Neural cell (in vitro differentiated cells): ENCODE results near the gene TDRD3. TPM values are rescaled to one million over a fixed set of nuclear protein-coding genes. Genes with fewer than 3 reads are reported as not detected.

Source experiments
- H2AFZ ChIP-seq: fragments of 200-600, 300-800 bp; sonication (generic), shearing (Covaris generic); 2 replicates; pipeline ENCODE4 v1.6.0; 2014; ENCODE audit warnings: low read depth, mild to moderate bottlenecking, antibody characterized with exemption, low read length, moderate library complexity
- H3F3A ChIP-seq: fragments of 200-600 bp; shearing (Covaris generic); 2 replicates; pipeline ENCODE4 v1.6.1; 2016; ENCODE audit warnings: mild to moderate bottlenecking, moderate library complexity, mixed read lengths, antibody characterized with exemption, low read length; ENCODE audit not compliant: insufficient read depth, poor library complexity, severe bottlenecking
- H3K27ac ChIP-seq: fragments of 200-600, 300-800 bp; sonication (generic), shearing (Covaris generic); 2 replicates; pipeline ENCODE4 v1.5.1; 2014; ENCODE audit warnings: mild to moderate bottlenecking, low read length, moderate library complexity
- H3K27me3 ChIP-seq: fragments of 300-800, 200-600 bp; sonication (generic), shearing (Covaris generic); 2 replicates; pipeline ENCODE4 v1.6.0; 2014; ENCODE audit warnings: mild to moderate bottlenecking, low read depth, low read length, moderate library complexity; ENCODE audit not compliant: insufficient read depth
- H3K36me3 ChIP-seq: fragments of 300-800, 200-600 bp; sonication (generic), shearing (Covaris generic); 2 replicates; pipeline ENCODE4 v1.5.1; 2014; ENCODE audit warnings: mild to moderate bottlenecking, antibody characterized with exemption, low read length, moderate library complexity; ENCODE audit not compliant: insufficient read depth
- H3K4me2 ChIP-seq: fragments of 300-800, 200-600 bp; sonication (generic), shearing (Covaris generic); 2 replicates; pipeline ENCODE4 v1.6.0; 2014; ENCODE audit warnings: mild to moderate bottlenecking, low read length
- H3K4me3 ChIP-seq: fragments of 300-800, 200-600 bp; sonication (generic), shearing (Covaris generic); 2 replicates; pipeline ENCODE4 v1.5.1; 2014; ENCODE audit warnings: mild to moderate bottlenecking, low read length, moderate library complexity
- H3K79me2 ChIP-seq: fragments of 200-600 bp; shearing (Covaris generic); replicated peaks from 2 replicates; pipeline ENCODE4 v1.6.0; 2014; ENCODE audit warnings: mild to moderate bottlenecking, low read length, moderate library complexity; ENCODE audit not compliant: insufficient read depth
- H3K9ac ChIP-seq: fragments of 300-800, 200-600 bp; sonication (generic), shearing (Covaris generic); 2 replicates; pipeline ENCODE4 v1.6.1; 2016; ENCODE audit warnings: mild to moderate bottlenecking, low read length, mixed read lengths
- H3K9me2 ChIP-seq: fragments of 200-600 bp; shearing (Covaris generic); 2 replicates; pipeline ENCODE4 v1.6.1; 2016; ENCODE audit warnings: mild to moderate bottlenecking, low read length, mixed read lengths; ENCODE audit not compliant: insufficient read depth
- H3K9me3 ChIP-seq: fragments of 200-600, 300-800 bp; sonication (generic), shearing (Covaris generic); 2 replicates; pipeline ENCODE4 v1.6.1; 2016; ENCODE audit warnings: mild to moderate bottlenecking, mixed run types, low read length, moderate library complexity, mixed read lengths
- H4K20me1 ChIP-seq: fragments of 200-600 bp; shearing (Covaris generic); 2 replicates; pipeline ENCODE4 v1.6.1; 2016; ENCODE audit warnings: mild to moderate bottlenecking, mixed run types; ENCODE audit not compliant: insufficient read depth
- CTCF ChIP-seq: fragments of 450-650 bp; IDR thresholded peaks from 2 replicates; pipeline ENCODE4 v1.5.1; 2014; ENCODE audit warnings: antibody characterized with exemption, mild to moderate bottlenecking, moderate library complexity; ENCODE audit not compliant: poor library complexity, severe bottlenecking
- EP300 ChIP-seq: fragments of 450-650 bp; conservative IDR thresholded peaks from 2 replicates; pipeline ENCODE4 v1.6.1; 2014; ENCODE audit warnings: antibody characterized with exemption, mild to moderate bottlenecking, moderate library complexity; ENCODE audit not compliant: poor library complexity, severe bottlenecking
- EZH2 ChIP-seq: fragments of 200-600, 300-800 bp; shearing (Covaris generic), sonication (generic); IDR thresholded peaks from 2 replicates; pipeline ENCODE4 v1.6.1; 2014; ENCODE audit warnings: antibody characterized with exemption, low read length, borderline replicate concordance, mild to moderate bottlenecking; ENCODE audit not compliant: insufficient read depth, poor library complexity, severe bottlenecking
- MXI1 ChIP-seq: fragments of 450-650 bp; conservative IDR thresholded peaks from 2 replicates; pipeline ENCODE4 v1.6.1; 2014; ENCODE audit warnings: antibody characterized with exemption, mild to moderate bottlenecking; ENCODE audit not compliant: poor library complexity, severe bottlenecking
- POLR2AphosphoS5 ChIP-seq: IDR thresholded peaks from 2 replicates; pipeline ENCODE4 v1.6.1; 2012
- RAD21 ChIP-seq: fragments of 450-650 bp; conservative IDR thresholded peaks from 2 replicates; pipeline ENCODE4 v1.6.1; 2014; ENCODE audit warnings: antibody characterized with exemption, mild to moderate bottlenecking, moderate library complexity
- REST ChIP-seq: IDR thresholded peaks from 2 replicates; pipeline ENCODE4 v1.6.1; 2012; ENCODE audit warnings: borderline replicate concordance
- SMC3 ChIP-seq: fragments of 450-650 bp; conservative IDR thresholded peaks from 2 replicates; pipeline ENCODE4 v1.6.1; 2014; ENCODE audit warnings: antibody characterized with exemption, mild to moderate bottlenecking, moderate library complexity; ENCODE audit not compliant: poor library complexity
- TAF1 ChIP-seq: IDR thresholded peaks from 2 replicates; pipeline ENCODE4 v1.6.1; 2012; ENCODE audit warnings: low read depth
- polyA plus RNA-seq: library from polyadenylated mRNA; depleted of rRNA; stranded (reverse); fragments of >200 nt; gene quantifications from 2 replicates; pipeline ENCODE4 v1.2.3, GENCODE V29; 2014

Gene TDRD3
- polyA plus RNA-seq, 1 donor from 2014 or later, result 10.0 TPM

- no peak overlapping the region for H2AFZ ChIP-seq
- no peaks in the 10 kb centered on the region for H3F3A ChIP-seq
- no peaks in the 10 kb centered on the region for H3K79me2 ChIP-seq
- H3K36me3 ChIP-seq, result no peaks in the 10 kb centered on the region
- no peaks in the 10 kb centered on the region for H3K9me3 ChIP-seq
- H3K4me3 ChIP-seq, result no peak overlapping the region
- H3K4me2 ChIP-seq, result no peak overlapping the region
- H3K9ac ChIP-seq, result no peak overlapping the region
- H3K9me2 ChIP-seq, result no peaks in the 10 kb centered on the region
- H4K20me1 ChIP-seq, result no peaks in the 10 kb centered on the region
- TF ChIP-seq CTCF (no peak), SMC3 (no peak), TAF1 (no peak), REST (no peak), POLR2AphosphoS5 (no peak), EP300 (no peak), RAD21 (no peak), MXI1 (no peak)
- H3K27ac ChIP-seq, result no peak overlapping the region
- H3K27me3 ChIP-seq, result no peaks in the 10 kb centered on the region
Observed at GRCh38 chr13:60538566-60538965, 141.5 kb downstream of the TDRD3 start.

DNA sequence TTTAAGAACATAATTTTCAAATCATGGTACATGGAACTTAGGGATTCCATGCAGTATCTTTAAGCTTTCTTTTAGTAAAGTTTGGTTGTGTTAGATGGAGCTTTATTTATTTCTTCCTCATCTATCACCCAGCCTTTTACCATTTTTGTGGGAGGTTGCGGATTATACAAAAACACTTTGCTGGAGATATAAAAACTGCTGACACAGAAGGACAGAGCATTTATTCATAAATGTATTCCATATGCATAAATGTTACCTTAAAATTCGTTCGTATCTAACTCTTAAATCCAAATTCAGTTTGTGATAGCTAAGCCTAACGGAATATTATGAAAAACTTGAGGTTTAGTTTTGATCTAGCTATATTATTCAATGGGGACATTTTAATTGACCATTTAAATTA lies 143.3 kb downstream of the TDRD3 start:
- Histone ChIP-seq H3K9me2 (no peaks in the 10 kb centered on the region), H2AFZ (no peak overlapping the region), H3K9ac (no peak overlapping the region), H3K36me3 (no peaks in the 10 kb centered on the region), H3K9me3 (no peaks in the 10 kb centered on the region), H3K27ac (no peak overlapping the region), H4K20me1 (no peaks in the 10 kb centered on the region), H3F3A (no peaks in the 10 kb centered on the region), H3K4me2 (no peak overlapping the region), H3K79me2 (no peaks in the 10 kb centered on the region), H3K4me3 (no peak overlapping the region), H3K27me3 (no peaks in the 10 kb centered on the region)
- TF ChIP-seq EZH2, result no peak
- no peak for TF ChIP-seq SMC3
- no peak for TF ChIP-seq REST
- no peak for TF ChIP-seq RAD21
- no peak for TF ChIP-seq TAF1
- TF ChIP-seq POLR2AphosphoS5, result no peak
- no peak for TF ChIP-seq CTCF
- no peak for TF ChIP-seq MXI1
- no peak for TF ChIP-seq EP300
